Calu3 (cell line): ENCODE data around the gene PKM. TPM values are rescaled to one million over a fixed set of nuclear protein-coding genes. Genes with fewer than 3 reads are reported as not detected.

Source experiments
- BruUV-seq: library from RNA; stranded (reverse); fragments of 400-500 nt; replicated peaks from 2 replicates; lab custom pipeline; 2021; lab: Mats Ljungman, UMichigan
- CTCF ChIA-PET: fragments of 300-600 bp; sonication (Branson Sonifier 250); formaldehyde crosslinking; loops from one replicate; lab custom pipeline; 2022; ENCODE audit warnings: antibody characterized with exemption; lab: Charles Lee
- DNase-seq: peaks from one replicate; pipeline ENCODE4 v3.0.0; 2022
- H3K27ac Mint-ChIP-seq: one replicate; pipeline ENCODE4 v1.8.0; 2022; ENCODE audit warnings: mixed read lengths; ENCODE audit not compliant: unreplicated experiment
- H3K27me3 Mint-ChIP-seq: one replicate; pipeline ENCODE4 v1.8.0; 2022; ENCODE audit warnings: mixed read lengths; ENCODE audit not compliant: unreplicated experiment
- H3K36me3 Mint-ChIP-seq: one replicate; pipeline ENCODE4 v1.8.0; 2022; ENCODE audit warnings: mild to moderate bottlenecking, moderate library complexity, mixed read lengths; ENCODE audit not compliant: insufficient read depth, unreplicated experiment
- H3K4me1 Mint-ChIP-seq: one replicate; pipeline ENCODE4 v1.8.0; 2022; ENCODE audit warnings: mild to moderate bottlenecking, low read depth, mixed read lengths; ENCODE audit not compliant: unreplicated experiment
- H3K4me3 Mint-ChIP-seq: one replicate; pipeline ENCODE4 v1.8.0; 2022; ENCODE audit warnings: mild to moderate bottlenecking, low read depth, moderate library complexity, mixed read lengths; ENCODE audit not compliant: unreplicated experiment
- H3K9me3 Mint-ChIP-seq: one replicate; pipeline ENCODE4 v1.8.0; 2022; ENCODE audit warnings: low read depth, mixed read lengths; ENCODE audit not compliant: unreplicated experiment
- intact Hi-C: fragments of 100-400 bp; cut with micrococcal nuclease; formaldehyde crosslinking; loops from one replicate; pipeline ENCODE4 v1.10.0; 2022; ENCODE audit not compliant: unreplicated experiment
- total RNA-seq: library from RNA; stranded (reverse); gene quantifications from 2 replicates; pipeline ENCODE4 v1.2.3, GENCODE V29; 2022
- TF ChIP-seq, protein P1 (sequence below): fragments of 200-600 bp; IDR thresholded peaks from one replicate; pipeline ENCODE4 v1.8.0; 2022; ENCODE audit warnings: antibody characterized with exemption; ENCODE audit not compliant: unreplicated experiment

Gene PKM
- total RNA-seq, 1 experiment from 2014 or later = 1,922 TPM

DNA sequence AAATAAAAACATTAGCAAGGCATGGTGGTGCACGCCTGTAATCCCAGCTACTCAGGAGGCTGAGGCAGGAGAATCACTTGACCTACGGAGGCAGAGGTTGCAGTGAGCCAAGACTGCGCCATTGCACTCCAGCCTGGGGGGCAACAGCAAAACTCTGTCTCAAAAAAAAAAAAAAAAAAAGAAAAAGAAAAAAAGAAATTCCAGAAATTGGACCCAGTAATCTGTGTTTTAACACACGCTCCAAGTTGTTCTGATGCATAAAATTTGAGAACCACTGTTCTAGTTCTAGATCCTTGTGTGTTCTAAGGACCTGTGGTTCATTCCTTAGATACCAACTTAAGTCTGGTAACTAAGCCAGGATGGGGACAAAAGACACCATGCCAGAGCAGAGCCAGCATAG is 38.7 kb upstream of the PKM start:
- Mint-ChIP-seq H3K4me3 (no peak overlapping the region), H3K9me3 (no peaks in the 10 kb centered on the region), H3K4me1 (peaks cover 31% of the 10 kb centered on the region), H3K27ac (no peak overlapping the region), H3K36me3 (peaks cover 44% of the 10 kb centered on the region), H3K27me3 (no peaks in the 10 kb centered on the region)
- no peak for DNase-seq
- BruUV-seq = no TSS peak
- intact Hi-C loops = loop anchor here (5.0 kb wide), 1 partner anchor 42 kb away; no protein-coding TSS in a partner anchor
- TF ChIP-seq, protein P1, sequence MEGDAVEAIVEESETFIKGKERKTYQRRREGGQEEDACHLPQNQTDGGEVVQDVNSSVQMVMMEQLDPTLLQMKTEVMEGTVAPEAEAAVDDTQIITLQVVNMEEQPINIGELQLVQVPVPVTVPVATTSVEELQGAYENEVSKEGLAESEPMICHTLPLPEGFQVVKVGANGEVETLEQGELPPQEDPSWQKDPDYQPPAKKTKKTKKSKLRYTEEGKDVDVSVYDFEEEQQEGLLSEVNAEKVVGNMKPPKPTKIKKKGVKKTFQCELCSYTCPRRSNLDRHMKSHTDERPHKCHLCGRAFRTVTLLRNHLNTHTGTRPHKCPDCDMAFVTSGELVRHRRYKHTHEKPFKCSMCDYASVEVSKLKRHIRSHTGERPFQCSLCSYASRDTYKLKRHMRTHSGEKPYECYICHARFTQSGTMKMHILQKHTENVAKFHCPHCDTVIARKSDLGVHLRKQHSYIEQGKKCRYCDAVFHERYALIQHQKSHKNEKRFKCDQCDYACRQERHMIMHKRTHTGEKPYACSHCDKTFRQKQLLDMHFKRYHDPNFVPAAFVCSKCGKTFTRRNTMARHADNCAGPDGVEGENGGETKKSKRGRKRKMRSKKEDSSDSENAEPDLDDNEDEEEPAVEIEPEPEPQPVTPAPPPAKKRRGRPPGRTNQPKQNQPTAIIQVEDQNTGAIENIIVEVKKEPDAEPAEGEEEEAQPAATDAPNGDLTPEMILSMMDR = no peak
- CTCF ChIA-PET = no interaction called here

DNA sequence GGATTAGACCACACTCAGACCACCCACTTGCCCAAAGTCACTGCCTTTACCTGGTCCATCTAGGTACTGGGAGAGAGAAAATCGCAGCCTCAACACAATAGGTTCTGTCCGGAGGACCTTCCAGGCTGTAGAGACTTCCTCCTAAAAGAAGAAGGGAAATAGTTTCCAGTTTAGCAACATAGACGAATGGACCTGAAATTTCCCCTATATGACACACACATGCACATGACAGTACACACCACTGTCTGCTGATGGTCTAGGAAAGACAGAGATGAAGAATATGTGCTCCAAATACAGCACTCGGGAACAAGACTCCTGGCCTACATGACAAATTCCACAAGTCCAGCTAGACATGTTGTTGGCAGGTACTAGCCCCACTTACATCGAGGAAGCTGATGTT is 34.0 kb upstream of the PKM start:
- no peaks in the 10 kb centered on the region for H3K9me3 Mint-ChIP-seq

DNA sequence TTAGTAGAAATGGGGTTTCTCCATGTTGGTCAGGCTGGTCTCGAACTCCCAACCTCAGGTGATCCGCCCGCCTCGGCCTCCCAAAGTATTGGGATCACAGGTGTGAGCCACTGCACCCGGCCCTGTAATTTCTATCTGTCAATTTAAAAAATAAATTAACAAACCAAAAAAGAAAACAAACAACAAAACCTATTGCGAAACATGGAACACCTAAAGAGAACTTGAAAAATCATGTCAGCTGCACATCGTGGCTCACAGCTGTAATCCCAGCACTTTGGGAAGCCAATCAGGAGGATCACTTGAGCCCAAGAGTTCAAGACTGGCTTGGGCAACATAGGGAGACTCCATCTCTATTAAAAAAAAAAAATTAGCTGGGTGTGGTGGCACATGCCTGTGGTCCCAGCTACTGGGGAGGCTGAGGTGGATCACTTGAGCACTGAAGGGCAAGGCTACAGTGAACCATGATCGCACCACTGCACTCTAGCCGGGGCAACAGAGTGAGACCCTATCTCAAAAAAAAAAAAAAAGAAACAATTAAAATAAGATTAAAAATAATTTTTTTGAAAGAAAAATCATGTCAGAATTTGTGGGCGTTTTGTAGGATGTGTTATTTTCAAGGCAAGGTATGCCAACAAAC is 21.8 kb upstream of the PKM start:
- BruUV-seq = no TSS peak
- intact Hi-C loops = no loop called here
- DNase-seq = no peak
- Mint-ChIP-seq H3K4me1 (no peaks in the 10 kb centered on the region), H3K4me3 (no peak overlapping the region), H3K27ac (no peak overlapping the region), H3K36me3 (peaks cover 57% of the 10 kb centered on the region), H3K9me3 (no peaks in the 10 kb centered on the region), H3K27me3 (no peaks in the 10 kb centered on the region)
- CTCF ChIA-PET = no interaction called here
- TF ChIP-seq, protein P1 = no peak

More for the DNA sequence above, 34.0 kb upstream of the PKM start:
- CTCF ChIA-PET = interaction anchor here (1.1 kb wide), 1 partner anchor 8 kb away, joined by 3 read pairs; no protein-coding TSS in a partner anchor
- no peak for DNase-seq
- H3K36me3 Mint-ChIP-seq = peaks cover 38% of the 10 kb centered on the region
- TF ChIP-seq, protein P1 = no peak
- BruUV-seq = no TSS peak
- no peak overlapping the region for H3K27ac Mint-ChIP-seq
- H3K4me3 Mint-ChIP-seq = no peak overlapping the region
- no peaks in the 10 kb centered on the region for H3K27me3 Mint-ChIP-seq
- intact Hi-C loops = no loop called here
- peaks cover 2% of the 10 kb centered on the region for H3K4me1 Mint-ChIP-seq

DNA sequence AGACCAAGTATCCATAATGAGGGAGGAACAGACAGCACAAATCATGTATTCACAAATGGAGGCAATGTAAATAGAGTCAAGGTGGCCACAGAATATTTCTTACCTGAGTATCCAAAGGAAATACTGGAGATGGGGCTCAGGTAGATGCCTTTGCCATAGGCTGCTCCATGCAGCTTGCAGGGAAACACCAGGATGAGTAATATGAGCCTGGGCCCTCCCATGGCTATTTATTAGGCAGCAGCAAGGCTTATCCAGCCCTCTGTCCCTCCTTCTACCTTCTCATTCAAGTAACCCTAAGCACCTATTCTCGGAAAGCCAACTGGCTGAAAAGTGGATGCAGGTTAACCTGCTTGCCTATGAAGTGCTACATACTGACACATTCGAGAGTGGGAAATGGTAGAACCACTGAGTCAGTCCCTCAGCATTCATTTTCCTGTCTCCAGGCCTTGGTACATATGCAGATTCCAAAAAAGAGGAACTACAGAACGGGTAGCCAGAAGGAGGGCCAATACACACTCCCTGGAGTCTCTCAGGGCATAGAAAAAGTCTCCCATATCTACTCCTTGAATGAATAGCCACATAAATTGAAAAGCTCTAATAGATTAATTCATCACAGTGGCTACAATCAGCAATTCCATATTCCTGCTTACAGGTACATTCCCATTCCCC is 18.3 kb upstream of the PKM start:
- no TSS peak for BruUV-seq
- CTCF ChIA-PET = no interaction called here
- TF ChIP-seq, protein P1 = no peak
- H3K27me3 Mint-ChIP-seq = no peaks in the 10 kb centered on the region
- no peak overlapping the region for H3K4me3 Mint-ChIP-seq
- H3K27ac Mint-ChIP-seq = no peak overlapping the region
- no peak for DNase-seq
- no peaks in the 10 kb centered on the region for H3K4me1 Mint-ChIP-seq
- peaks cover 34% of the 10 kb centered on the region for H3K36me3 Mint-ChIP-seq
- intact Hi-C loops = no loop called here
- no peaks in the 10 kb centered on the region for H3K9me3 Mint-ChIP-seq
